ENCODE results near the gene NLRP4. TPM values are rescaled to one million over a fixed set of nuclear protein-coding genes. Genes with fewer than 3 reads are reported as not detected.

The NLRP4 gene
- total and polyA plus RNA-seq, 2 donors: under 0.01 to 0.09 TPM

GRCh38 chr19:55858969-55859368 is 22.6 kb downstream of the NLRP4 start:
- no peak for DNase-seq (ENCODE audit: low read depth in 6 of 9, low spot score in 9 of 9)
- Histone ChIP-seq H3K4me1 (ENCODE audit: control insufficient read depth in 2 of 2, insufficient read depth in 2 of 2, low read length in 2 of 2) (no peaks in the 10 kb centered on the region), H3K9me3 (ENCODE audit: control insufficient read depth in 2 of 2, insufficient read depth in 1 of 2, low read length in 1 of 2) (peaks cover 3 to 16% of the 10 kb centered on the region in 2 donors), H3K4me3 (ENCODE audit: low read length in 2 of 2) (no peak overlapping the region), H3K27me3 (ENCODE audit: control insufficient read depth in 2 of 2, insufficient read depth in 1 of 2, low read length in 1 of 2) (no peaks in the 10 kb centered on the region), H3K27ac (ENCODE audit: low read depth in 1 of 2, low read length in 1 of 2) (no peak overlapping the region), H3K36me3 (ENCODE audit: control insufficient read depth in 2 of 2, insufficient read depth in 2 of 2, low read length in 1 of 2) (no peaks in the 10 kb centered on the region)
- 82% methylated on average over 5 of the region's 5 CpGs for WGBS

GRCh38 chr19:55866521-55866920 is 30.2 kb downstream of the NLRP4 start:
- no peak overlapping the region for H3K4me3 ChIP-seq (ENCODE audit: low read length in 2 of 2)
- 63% methylated on average over 3 of the region's 3 CpGs for WGBS
- DNase-seq (ENCODE audit: low read depth in 6 of 9, low spot score in 9 of 9): no peak
- H3K4me1 ChIP-seq (ENCODE audit: control insufficient read depth in 2 of 2, insufficient read depth in 2 of 2, low read length in 2 of 2): no peaks in the 10 kb centered on the region
- no peaks in the 10 kb centered on the region for H3K36me3 ChIP-seq (ENCODE audit: control insufficient read depth in 2 of 2, insufficient read depth in 2 of 2, low read length in 1 of 2)
- no peaks in the 10 kb centered on the region for H3K27me3 ChIP-seq (ENCODE audit: control insufficient read depth in 2 of 2, insufficient read depth in 1 of 2, low read length in 1 of 2)
- no peak overlapping the region for H3K27ac ChIP-seq (ENCODE audit: low read depth in 1 of 2, low read length in 1 of 2)
- H3K9me3 ChIP-seq (ENCODE audit: control insufficient read depth in 2 of 2, insufficient read depth in 1 of 2, low read length in 1 of 2): peaks cover 2 to 14% of the 10 kb centered on the region in 2 donors

- Histone ChIP-seq H3K27ac (ENCODE audit: low read depth in 1 of 2, low read length in 1 of 2) (no peak overlapping the region), H3K36me3 (ENCODE audit: control insufficient read depth in 2 of 2, insufficient read depth in 2 of 2, low read length in 1 of 2) (no peaks in the 10 kb centered on the region), H3K4me3 (ENCODE audit: low read length in 2 of 2) (no peak overlapping the region), H3K9me3 (ENCODE audit: control insufficient read depth in 2 of 2, insufficient read depth in 1 of 2, low read length in 1 of 2) (peaks cover 2 to 16% of the 10 kb centered on the region in 2 donors), H3K27me3 (ENCODE audit: control insufficient read depth in 2 of 2, insufficient read depth in 1 of 2, low read length in 1 of 2) (no peaks in the 10 kb centered on the region), H3K4me1 (ENCODE audit: control insufficient read depth in 2 of 2, insufficient read depth in 2 of 2, low read length in 2 of 2) (no peaks in the 10 kb centered on the region)
- DNase-seq (ENCODE audit: low read depth in 6 of 9, low spot score in 9 of 9): no peak
- WGBS: 97% methylated on average over 7 of the region's 7 CpGs
These were observed 30.8 kb downstream of the NLRP4 start for GRCh38 chr19:55867101-55867500.

GRCh38 chr19:55870736-55871135 is 34.4 kb downstream of the NLRP4 start:
- Histone ChIP-seq H3K27me3 (ENCODE audit: control insufficient read depth in 2 of 2, insufficient read depth in 1 of 2, low read length in 1 of 2) (no peaks in the 10 kb centered on the region), H3K9me3 (ENCODE audit: control insufficient read depth in 2 of 2, insufficient read depth in 1 of 2, low read length in 1 of 2) (peaks cover 2 to 16% of the 10 kb centered on the region in 2 donors), H3K36me3 (ENCODE audit: control insufficient read depth in 2 of 2, insufficient read depth in 2 of 2, low read length in 1 of 2) (no peaks in the 10 kb centered on the region), H3K4me3 (ENCODE audit: low read length in 2 of 2) (no peak overlapping the region), H3K27ac (ENCODE audit: low read depth in 1 of 2, low read length in 1 of 2) (no peak overlapping the region), H3K4me1 (ENCODE audit: control insufficient read depth in 2 of 2, insufficient read depth in 2 of 2, low read length in 2 of 2) (no peaks in the 10 kb centered on the region)
- WGBS: 90% methylated on average over 11 of the region's 11 CpGs
- DNase-seq (ENCODE audit: low read depth in 6 of 9, low spot score in 9 of 9): no peak

- peaks cover 7 to 12% of the 10 kb centered on the region in 2 donors for H3K9me3 ChIP-seq (ENCODE audit: control insufficient read depth in 2 of 2, insufficient read depth in 1 of 2, low read length in 1 of 2)
- H3K27ac ChIP-seq (ENCODE audit: low read depth in 1 of 2, low read length in 1 of 2): no peak overlapping the region
- no peaks in the 10 kb centered on the region for H3K4me1 ChIP-seq (ENCODE audit: control insufficient read depth in 2 of 2, insufficient read depth in 2 of 2, low read length in 2 of 2)
- no peak for DNase-seq (ENCODE audit: low read depth in 6 of 9, low spot score in 9 of 9)
- no peaks in the 10 kb centered on the region for H3K27me3 ChIP-seq (ENCODE audit: control insufficient read depth in 2 of 2, insufficient read depth in 1 of 2, low read length in 1 of 2)
- WGBS: 76% methylated on average over 3 of the region's 3 CpGs
- no peaks in the 10 kb centered on the region for H3K36me3 ChIP-seq (ENCODE audit: control insufficient read depth in 2 of 2, insufficient read depth in 2 of 2, low read length in 1 of 2)
- H3K4me3 ChIP-seq (ENCODE audit: low read length in 2 of 2): no peak overlapping the region
These were observed 40.9 kb downstream of the NLRP4 start for GRCh38 chr19:55877211-55877610.

DNA sequence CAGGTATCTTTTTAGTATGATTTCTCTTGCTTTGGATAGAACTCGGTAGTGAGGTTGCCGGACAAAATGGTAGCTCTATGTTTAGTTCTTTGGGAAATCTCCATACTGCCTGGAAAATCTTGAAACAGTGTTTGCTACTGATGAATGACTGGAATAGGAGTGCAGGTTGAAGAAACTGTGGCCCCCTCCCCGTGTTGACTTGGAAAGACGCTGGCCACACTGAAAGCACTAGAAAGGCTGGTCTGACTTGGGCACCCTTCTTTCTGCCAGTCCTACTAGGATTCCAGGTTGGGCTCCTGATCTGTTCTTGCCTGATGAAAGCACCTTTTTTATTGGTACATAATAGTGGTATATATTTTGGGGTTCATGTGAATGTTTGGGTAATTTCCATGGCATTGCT is 46.3 kb downstream of the NLRP4 start:
- no peak overlapping the region for H3K27ac ChIP-seq (ENCODE audit: low read depth in 1 of 2, low read length in 1 of 2)
- no peak for DNase-seq (ENCODE audit: low read depth in 6 of 9, low spot score in 9 of 9)
- no peaks in the 10 kb centered on the region for H3K4me1 ChIP-seq (ENCODE audit: control insufficient read depth in 2 of 2, insufficient read depth in 2 of 2, low read length in 2 of 2)
- H3K4me3 ChIP-seq (ENCODE audit: low read length in 2 of 2): no peak overlapping the region
- 81% methylated on average over 4 of the region's 4 CpGs for whole genome bisulfite sequencing
- peaks cover 6 to 14% of the 10 kb centered on the region in 2 donors for H3K9me3 ChIP-seq (ENCODE audit: control insufficient read depth in 2 of 2, insufficient read depth in 1 of 2, low read length in 1 of 2)
- H3K27me3 ChIP-seq (ENCODE audit: control insufficient read depth in 2 of 2, insufficient read depth in 1 of 2, low read length in 1 of 2): no peaks in the 10 kb centered on the region
- no peaks in the 10 kb centered on the region for H3K36me3 ChIP-seq (ENCODE audit: control insufficient read depth in 2 of 2, insufficient read depth in 2 of 2, low read length in 1 of 2)

- Histone ChIP-seq H3K4me1 (ENCODE audit: control insufficient read depth in 2 of 2, insufficient read depth in 2 of 2, low read length in 2 of 2) (no peaks in the 10 kb centered on the region), H3K27ac (ENCODE audit: low read depth in 1 of 2, low read length in 1 of 2) (no peak overlapping the region), H3K27me3 (ENCODE audit: control insufficient read depth in 2 of 2, insufficient read depth in 1 of 2, low read length in 1 of 2) (no peaks in the 10 kb centered on the region), H3K9me3 (ENCODE audit: control insufficient read depth in 2 of 2, insufficient read depth in 1 of 2, low read length in 1 of 2) (peaks cover 0 to 1% of the 10 kb centered on the region in 2 donors), H3K4me3 (ENCODE audit: low read length in 2 of 2) (no peak overlapping the region), H3K36me3 (ENCODE audit: control insufficient read depth in 2 of 2, insufficient read depth in 2 of 2, low read length in 1 of 2) (no peaks in the 10 kb centered on the region)
- 87% methylated on average over 12 of the region's 12 CpGs for WGBS
- no peak for DNase-seq (ENCODE audit: low read depth in 6 of 9, low spot score in 9 of 9)
These were observed 62.6 kb downstream of the NLRP4 start for GRCh38 chr19:55898911-55899310.

DNA sequence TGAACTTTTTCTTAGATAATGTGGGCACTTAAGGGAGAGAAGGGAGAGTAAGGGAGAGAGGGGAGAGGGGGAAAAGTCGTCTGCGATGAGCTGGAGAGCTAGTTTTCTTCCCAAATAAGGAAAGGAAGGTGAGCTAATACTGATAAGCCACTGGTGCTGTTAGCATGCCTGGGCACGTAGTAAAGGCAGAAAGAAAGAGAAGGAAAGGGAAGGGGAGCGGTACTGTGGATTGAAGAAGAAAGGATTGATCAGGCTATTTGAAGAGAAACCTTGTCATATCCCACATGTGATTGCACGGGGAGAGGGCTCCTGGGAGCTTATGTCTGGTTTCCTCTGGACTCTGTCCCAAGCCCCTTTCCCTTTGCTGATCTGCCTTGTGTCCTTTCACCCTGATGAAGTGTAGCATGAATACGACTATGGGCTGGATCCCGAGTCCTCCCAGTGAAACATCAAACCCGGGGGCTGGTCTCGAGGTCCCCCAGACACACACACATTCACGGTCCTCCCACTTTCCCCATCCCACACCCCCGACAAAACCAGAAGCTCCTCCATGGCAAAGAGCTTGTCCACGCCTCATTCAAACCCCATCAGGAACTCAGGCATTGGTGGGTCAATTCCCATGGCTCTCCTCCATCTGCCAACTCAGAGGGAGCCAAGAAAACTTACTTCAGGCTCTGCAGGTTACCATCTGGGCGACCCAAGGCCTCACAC is 65.2 kb downstream of the NLRP4 start:
- no peak for DNase-seq (ENCODE audit: low read depth in 6 of 9, low spot score in 9 of 9)
- H3K36me3 ChIP-seq (ENCODE audit: control insufficient read depth in 2 of 2, insufficient read depth in 2 of 2, low read length in 1 of 2): no peaks in the 10 kb centered on the region
- H3K27ac ChIP-seq (ENCODE audit: low read depth in 1 of 2, low read length in 1 of 2): no peak overlapping the region
- 82% methylated on average over 13 of the region's 13 CpGs for WGBS
- H3K27me3 ChIP-seq (ENCODE audit: control insufficient read depth in 2 of 2, insufficient read depth in 1 of 2, low read length in 1 of 2): no peaks in the 10 kb centered on the region
- H3K4me1 ChIP-seq (ENCODE audit: control insufficient read depth in 2 of 2, insufficient read depth in 2 of 2, low read length in 2 of 2): no peaks in the 10 kb centered on the region
- H3K4me3 ChIP-seq (ENCODE audit: low read length in 2 of 2): no peak overlapping the region
- H3K9me3 ChIP-seq (ENCODE audit: control insufficient read depth in 2 of 2, insufficient read depth in 1 of 2, low read length in 1 of 2): peaks cover 0 to 3% of the 10 kb centered on the region in 2 donors

GRCh38 chr19:55902080-55902751 is 65.9 kb downstream of the NLRP4 start:
- DNase-seq (ENCODE audit: low read depth in 6 of 9, low spot score in 9 of 9): no peak
- 87% methylated on average over 9 of the region's 9 CpGs for WGBS
- no peak overlapping the region for H3K27ac ChIP-seq (ENCODE audit: low read depth in 1 of 2, low read length in 1 of 2)

More at GRCh38 chr19:55902080-55902751, 65.9 kb downstream of the NLRP4 start:
- Histone ChIP-seq H3K27me3 (ENCODE audit: control insufficient read depth in 2 of 2, insufficient read depth in 1 of 2, low read length in 1 of 2) (no peaks in the 10 kb centered on the region), H3K36me3 (ENCODE audit: control insufficient read depth in 2 of 2, insufficient read depth in 2 of 2, low read length in 1 of 2) (no peaks in the 10 kb centered on the region), H3K4me3 (ENCODE audit: low read length in 2 of 2) (no peak overlapping the region), H3K9me3 (ENCODE audit: control insufficient read depth in 2 of 2, insufficient read depth in 1 of 2, low read length in 1 of 2) (peaks cover 0 to 3% of the 10 kb centered on the region in 2 donors), H3K4me1 (ENCODE audit: control insufficient read depth in 2 of 2, insufficient read depth in 2 of 2, low read length in 2 of 2) (no peaks in the 10 kb centered on the region)
